DOHH2 (cell line): Measurements from ENCODE around the gene MAP2.

ENCODE experiments used
- H3F3A ChIP-seq: fragments of 200-600 bp; sonication (generic), shearing (Covaris generic); 2 replicates; pipeline ENCODE4 v1.6.0; 2016; ENCODE audit warnings: antibody characterized with exemption, mild to moderate bottlenecking; ENCODE audit not compliant: control insufficient read depth, insufficient read depth
- H3K27ac ChIP-seq: fragments of 200-600 bp; sonication (generic); 2 replicates; pipeline ENCODE4 v1.5.1; 2014; ENCODE audit warnings: low read depth, mild to moderate bottlenecking, low read length, moderate library complexity
- H3K27me3 ChIP-seq: fragments of 200-600 bp; sonication (generic); 2 replicates; pipeline ENCODE4 v1.6.1; 2014; ENCODE audit warnings: mild to moderate bottlenecking, low read length, mixed read lengths; ENCODE audit not compliant: control insufficient read depth
- H3K36me3 ChIP-seq: fragments of 200-600 bp; sonication (generic); 2 replicates; pipeline ENCODE4 v1.6.1; 2014; ENCODE audit warnings: mild to moderate bottlenecking, low read length, moderate library complexity, mixed read lengths; ENCODE audit not compliant: control insufficient read depth
- H3K4me1 ChIP-seq: fragments of 200-600 bp; sonication (generic); 2 replicates; pipeline ENCODE4 v1.6.1; 2014; ENCODE audit warnings: mild to moderate bottlenecking, low read length, mixed read lengths; ENCODE audit not compliant: control insufficient read depth
- H3K4me2 ChIP-seq: fragments of 200-600 bp; sonication (generic); 2 replicates; pipeline ENCODE4 v1.6.0; 2014; ENCODE audit warnings: mild to moderate bottlenecking, low read length, moderate library complexity
- H3K4me3 ChIP-seq: fragments of 200-600 bp; sonication (generic); 2 replicates; pipeline ENCODE4 v1.5.1; 2014; ENCODE audit warnings: mild to moderate bottlenecking, low read length, mixed read lengths
- H3K79me2 ChIP-seq: fragments of 200-600 bp; sonication (generic); 2 replicates; pipeline ENCODE4 v1.6.1; 2014; ENCODE audit warnings: mild to moderate bottlenecking, low read length, mixed read lengths; ENCODE audit not compliant: control insufficient read depth
- H3K9me2 ChIP-seq: fragments of 200-600 bp; sonication (generic); replicated peaks from 2 replicates; pipeline ENCODE4 v1.6.1; 2014; ENCODE audit warnings: mild to moderate bottlenecking, low read length, mixed read lengths; ENCODE audit not compliant: control insufficient read depth
- H3K9me3 ChIP-seq: fragments of 200-600 bp; sonication (generic); 2 replicates; pipeline ENCODE4 v1.6.1; 2014; ENCODE audit warnings: antibody characterized with exemption, low read length, mixed read lengths; ENCODE audit not compliant: control insufficient read depth, insufficient read depth
- H4K20me1 ChIP-seq: fragments of 200-600 bp; sonication (generic); 2 replicates; pipeline ENCODE4 v1.6.0; 2014; ENCODE audit warnings: low read depth, mild to moderate bottlenecking, antibody characterized with exemption, low read length, moderate library complexity; ENCODE audit not compliant: control insufficient read depth, insufficient read depth
- EZH2phosphoT487 ChIP-seq: fragments of 200-600 bp; sonication (generic); IDR thresholded peaks from 2 replicates; pipeline ENCODE4 v1.6.1; 2017; ENCODE audit warnings: borderline replicate concordance, mild to moderate bottlenecking, antibody characterized with exemption, low read length, moderate library complexity, mixed read lengths
- TF ChIP-seq, protein P1 (sequence below): fragments of 200-600 bp; sonication (generic); IDR thresholded peaks from one replicate; pipeline ENCODE4 v1.5.1; 2014; ENCODE audit warnings: antibody characterized with exemption, mild to moderate bottlenecking, low read depth, low read length; ENCODE audit not compliant: poor library complexity, severe bottlenecking

Gene MAP2

GRCh38 chr2:209519906-209520305 lies 96.1 kb downstream of the MAP2 start:
- no peak overlapping the region for H3K4me2 ChIP-seq
- no peaks in the 10 kb centered on the region for H3K9me3 ChIP-seq
- H3K79me2 ChIP-seq = no peaks in the 10 kb centered on the region
- H3K9me2 ChIP-seq = no peaks in the 10 kb centered on the region
- TF ChIP-seq EZH2phosphoT487 = no peak
- TF ChIP-seq, protein P1, sequence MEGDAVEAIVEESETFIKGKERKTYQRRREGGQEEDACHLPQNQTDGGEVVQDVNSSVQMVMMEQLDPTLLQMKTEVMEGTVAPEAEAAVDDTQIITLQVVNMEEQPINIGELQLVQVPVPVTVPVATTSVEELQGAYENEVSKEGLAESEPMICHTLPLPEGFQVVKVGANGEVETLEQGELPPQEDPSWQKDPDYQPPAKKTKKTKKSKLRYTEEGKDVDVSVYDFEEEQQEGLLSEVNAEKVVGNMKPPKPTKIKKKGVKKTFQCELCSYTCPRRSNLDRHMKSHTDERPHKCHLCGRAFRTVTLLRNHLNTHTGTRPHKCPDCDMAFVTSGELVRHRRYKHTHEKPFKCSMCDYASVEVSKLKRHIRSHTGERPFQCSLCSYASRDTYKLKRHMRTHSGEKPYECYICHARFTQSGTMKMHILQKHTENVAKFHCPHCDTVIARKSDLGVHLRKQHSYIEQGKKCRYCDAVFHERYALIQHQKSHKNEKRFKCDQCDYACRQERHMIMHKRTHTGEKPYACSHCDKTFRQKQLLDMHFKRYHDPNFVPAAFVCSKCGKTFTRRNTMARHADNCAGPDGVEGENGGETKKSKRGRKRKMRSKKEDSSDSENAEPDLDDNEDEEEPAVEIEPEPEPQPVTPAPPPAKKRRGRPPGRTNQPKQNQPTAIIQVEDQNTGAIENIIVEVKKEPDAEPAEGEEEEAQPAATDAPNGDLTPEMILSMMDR = no peak
- H3K4me3 ChIP-seq = no peak overlapping the region
- no peak overlapping the region for H3K27ac ChIP-seq
- peaks cover 10% of the 10 kb centered on the region for H3F3A ChIP-seq
- no peaks in the 10 kb centered on the region for H3K27me3 ChIP-seq
- H3K36me3 ChIP-seq = no peaks in the 10 kb centered on the region; the same call in 1 of the 2 replicates
- peaks cover 41% of the 10 kb centered on the region for H3K4me1 ChIP-seq
- H4K20me1 ChIP-seq = no peaks in the 10 kb centered on the region

DNA sequence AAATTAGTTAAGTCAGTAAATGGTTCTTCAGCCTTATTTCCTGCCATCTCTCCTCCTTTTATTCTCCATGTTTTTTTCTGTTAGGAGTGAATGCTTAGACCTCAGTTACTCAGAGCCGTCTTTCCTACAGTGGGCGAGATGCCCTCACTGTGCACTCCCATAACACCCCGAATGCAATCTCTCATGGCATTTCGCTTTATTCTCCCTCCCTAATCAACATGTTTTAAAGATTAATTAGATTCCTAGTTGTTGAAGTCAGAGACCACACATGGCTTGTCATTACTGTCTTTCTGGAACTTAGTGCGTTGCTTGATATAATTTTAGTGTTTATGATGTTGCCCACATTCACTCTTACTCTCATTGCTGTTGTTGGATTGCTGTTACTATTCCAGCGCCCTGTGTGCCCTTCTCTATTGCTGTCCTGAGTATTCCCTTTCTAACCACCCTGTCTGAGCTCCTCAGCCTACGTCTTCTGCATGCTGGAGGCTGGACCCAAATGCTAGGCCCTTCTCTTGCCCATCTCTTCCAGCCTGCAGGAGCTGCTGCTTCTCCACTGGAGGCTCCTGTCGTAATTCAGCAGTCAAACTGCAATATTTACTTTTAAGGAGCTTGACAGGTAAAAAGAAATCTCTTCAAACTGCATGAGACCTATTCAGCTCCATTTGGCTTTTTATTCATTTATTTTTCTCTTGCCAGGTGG lies 99.3 kb downstream of the MAP2 start:
- Histone ChIP-seq H3K9me2 (no peaks in the 10 kb centered on the region), H3K4me3 (peak overlapping the region; percentile 48)

DNA sequence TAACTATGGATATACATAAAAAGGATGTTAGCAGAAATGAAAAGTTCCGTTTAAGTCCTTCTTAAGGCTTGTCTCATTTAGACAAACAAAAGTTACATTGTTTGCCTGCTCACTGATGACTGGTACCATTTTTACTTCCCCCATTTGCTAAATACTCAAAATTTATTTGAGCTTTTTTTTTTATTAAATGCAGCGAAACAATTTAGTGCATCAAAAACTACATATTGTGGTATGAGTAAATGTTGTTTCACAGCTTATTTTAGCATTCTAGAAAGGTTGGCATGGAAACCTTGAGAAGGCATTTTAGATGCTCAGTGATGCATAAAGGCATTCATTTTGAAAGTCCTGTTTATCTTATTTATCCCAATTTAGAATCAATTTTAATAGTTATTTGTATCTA lies 100.0 kb downstream of the MAP2 start:
- no peak for TF ChIP-seq EZH2phosphoT487
- Histone ChIP-seq H3F3A (peaks cover 12% of the 10 kb centered on the region), H4K20me1 (no peaks in the 10 kb centered on the region), H3K27ac (peak overlapping the region; percentile 78), H3K9me2 (no peaks in the 10 kb centered on the region), H3K4me1 (peaks cover 73% of the 10 kb centered on the region), H3K79me2 (no peaks in the 10 kb centered on the region), H3K4me3 (peak overlapping the region; percentile 48), H3K9me3 (no peaks in the 10 kb centered on the region), H3K4me2 (peak overlapping the region; percentile 74), H3K27me3 (no peaks in the 10 kb centered on the region), H3K36me3 (no peaks in the 10 kb centered on the region; the same call in 1 of the 2 replicates)

More for the DNA sequence above, 99.3 kb downstream of the MAP2 start:
- Histone ChIP-seq H3K27ac (peak overlapping the region; percentile 78), H3K9me3 (no peaks in the 10 kb centered on the region), H3K36me3 (no peaks in the 10 kb centered on the region; the same call in 1 of the 2 replicates), H3K4me1 (peaks cover 73% of the 10 kb centered on the region), H3K27me3 (no peaks in the 10 kb centered on the region), H3K4me2 (peak overlapping the region; percentile 74), H4K20me1 (no peaks in the 10 kb centered on the region), H3F3A (peaks cover 10% of the 10 kb centered on the region), H3K79me2 (no peaks in the 10 kb centered on the region)
- TF ChIP-seq, protein P1 = peak; percentile 14
- no peak for TF ChIP-seq EZH2phosphoT487

- Histone ChIP-seq H3K36me3 (no peaks in the 10 kb centered on the region; the same call in 1 of the 2 replicates), H3K9me3 (no peaks in the 10 kb centered on the region), H3K27me3 (no peaks in the 10 kb centered on the region), H3K9me2 (no peaks in the 10 kb centered on the region), H4K20me1 (no peaks in the 10 kb centered on the region), H3K27ac (peak overlapping the region; percentile 78), H3K4me3 (peak overlapping the region; percentile 63), H3F3A (peaks cover 12% of the 10 kb centered on the region), H3K4me1 (peaks cover 69% of the 10 kb centered on the region), H3K4me2 (peak overlapping the region; percentile 74), H3K79me2 (no peaks in the 10 kb centered on the region)
- TF ChIP-seq, protein P1 = no peak
- no peak for TF ChIP-seq EZH2phosphoT487
Observed at GRCh38 chr2:209525331-209525730, 101.5 kb downstream of the MAP2 start.
